GM19438 (cell line): Measurements from ENCODE around the gene RAPGEF5.

ENCODE experiments used
- ATAC-seq: cut with Tn5 transposase; IDR thresholded peaks from one replicate; pipeline ENCODE4 v1.9.1; 2021; ENCODE audit warnings: low read depth; ENCODE audit not compliant: unreplicated experiment

RAPGEF5 gene

DNA sequence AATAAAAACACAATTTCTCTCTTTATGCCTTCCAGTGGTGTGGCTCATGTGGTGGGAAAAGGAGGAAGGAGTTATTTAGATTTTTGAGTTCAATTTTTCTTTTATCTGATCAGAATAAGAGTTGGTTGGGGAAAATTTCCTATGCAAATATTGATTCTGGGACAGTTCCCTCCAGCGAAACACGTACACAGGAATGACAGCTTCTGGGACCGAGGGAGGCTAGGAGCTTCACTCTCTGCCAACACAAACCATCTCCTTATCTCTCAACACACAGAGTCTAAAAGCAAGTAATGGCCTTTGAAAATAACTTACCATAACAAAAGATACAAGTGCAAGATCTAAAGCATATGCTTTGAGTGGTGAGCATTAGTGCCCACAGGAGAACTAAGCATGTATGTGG, 122.7 kb downstream of the RAPGEF5 start:
- ATAC-seq: no peak

- no peak for ATAC-seq
Observed at GRCh38 chr7:22231806-22232205, 125.1 kb downstream of the RAPGEF5 start.

DNA sequence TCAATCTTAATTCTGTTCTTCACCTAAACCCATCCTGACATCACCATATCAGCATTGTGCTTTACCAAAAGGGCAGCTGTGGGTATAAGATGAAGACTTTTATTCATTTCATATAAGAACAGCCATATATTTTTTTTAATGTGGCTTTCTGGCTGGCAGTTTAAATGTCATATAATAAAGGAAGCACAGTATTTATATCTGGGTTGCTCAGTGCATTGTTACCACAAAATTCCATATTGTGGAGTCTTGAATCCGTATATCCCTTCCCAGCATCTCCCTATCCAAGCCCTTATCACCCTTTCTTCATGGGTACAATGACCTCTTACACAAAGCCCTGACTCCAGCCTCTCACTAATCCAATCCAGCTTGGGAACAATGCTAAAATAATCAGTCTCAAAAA, 125.8 kb downstream of the RAPGEF5 start:
- no peak for ATAC-seq

DNA sequence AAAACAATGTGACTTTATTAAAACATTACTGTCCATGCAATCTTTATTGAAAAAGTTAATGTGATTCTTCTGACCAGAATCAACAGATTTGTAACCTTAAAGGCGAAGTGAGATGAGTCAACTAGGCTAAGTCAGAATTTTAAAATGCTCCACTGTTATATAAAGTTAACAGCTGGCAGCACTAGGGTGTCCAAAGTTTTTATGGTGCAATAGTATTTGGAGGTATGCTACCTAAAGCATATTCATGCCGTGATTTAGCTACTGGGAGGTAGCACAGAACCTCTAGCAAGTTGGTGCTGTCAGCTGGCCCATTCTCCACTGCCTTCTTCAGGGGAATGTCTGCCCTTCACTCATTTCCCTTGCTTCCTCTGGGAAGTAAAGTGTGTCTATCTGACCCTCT, 126.7 kb downstream of the RAPGEF5 start:
- no peak for ATAC-seq

GRCh38 chr7:22229148-22229547, 127.8 kb downstream of the RAPGEF5 start:
- no peak for ATAC-seq

GRCh38 chr7:22223807-22224206, 133.1 kb downstream of the RAPGEF5 start:
- no peak for ATAC-seq

GRCh38 chr7:22220941-22221340, 136.0 kb downstream of the RAPGEF5 start:
- no peak for ATAC-seq

DNA sequence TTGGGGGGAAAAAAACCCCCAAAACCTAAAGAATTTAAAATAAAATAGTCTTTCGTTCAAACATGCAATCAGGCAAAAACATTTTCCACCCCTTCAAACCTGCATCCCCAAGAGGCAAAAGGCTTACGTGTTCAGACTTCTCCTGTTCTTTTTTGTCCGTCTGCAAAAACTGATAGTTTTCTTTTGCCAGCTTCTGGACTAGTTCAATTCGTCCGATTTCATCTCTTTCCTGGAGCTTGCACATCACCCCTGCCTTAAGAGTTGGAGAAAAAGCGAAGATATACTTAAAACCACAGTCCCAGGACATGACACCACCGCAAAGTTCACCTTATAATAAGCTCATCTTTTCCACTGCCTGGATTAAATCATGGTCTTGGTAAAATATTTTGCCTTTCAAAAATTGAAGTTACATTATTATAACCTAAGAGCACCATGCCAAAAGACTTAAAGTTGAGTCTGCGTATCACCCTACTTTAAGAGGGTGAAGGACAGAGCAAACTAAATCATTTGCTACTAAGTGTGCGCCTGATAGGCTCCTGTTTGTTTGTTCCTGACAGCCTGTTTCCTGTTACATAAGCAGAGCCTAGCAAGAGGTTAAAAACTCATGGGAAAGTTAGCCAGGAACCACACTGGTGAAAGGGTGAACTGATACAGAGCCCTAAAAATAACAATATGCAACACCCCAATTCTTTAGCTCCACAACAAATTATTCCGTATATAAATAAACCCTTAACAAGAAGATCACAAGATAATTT, 137.0 kb downstream of the RAPGEF5 start:
- ATAC-seq: no peak

DNA sequence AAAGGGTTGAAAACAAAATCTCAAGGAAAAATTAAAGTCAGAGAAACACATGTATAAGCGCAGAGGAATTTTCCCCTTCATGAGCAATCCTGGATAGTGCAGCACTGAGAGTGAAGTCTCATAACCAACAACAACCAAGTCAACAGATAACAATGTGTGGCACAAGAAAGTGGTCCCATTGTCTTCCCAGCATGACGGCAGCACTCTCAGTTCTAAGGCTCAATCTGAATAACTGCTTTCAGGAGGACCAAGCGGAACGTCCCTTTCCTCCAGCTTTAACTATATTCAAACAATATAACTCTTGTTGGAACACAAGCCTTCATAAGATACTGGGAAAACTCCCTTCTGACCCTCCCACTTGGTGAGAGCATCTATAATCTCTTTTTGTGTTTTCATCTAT, 137.9 kb downstream of the RAPGEF5 start:
- no peak for ATAC-seq

- ATAC-seq: no peak
Observed at GRCh38 chr7:22216832-22217475, 140.0 kb downstream of the RAPGEF5 start.

DNA sequence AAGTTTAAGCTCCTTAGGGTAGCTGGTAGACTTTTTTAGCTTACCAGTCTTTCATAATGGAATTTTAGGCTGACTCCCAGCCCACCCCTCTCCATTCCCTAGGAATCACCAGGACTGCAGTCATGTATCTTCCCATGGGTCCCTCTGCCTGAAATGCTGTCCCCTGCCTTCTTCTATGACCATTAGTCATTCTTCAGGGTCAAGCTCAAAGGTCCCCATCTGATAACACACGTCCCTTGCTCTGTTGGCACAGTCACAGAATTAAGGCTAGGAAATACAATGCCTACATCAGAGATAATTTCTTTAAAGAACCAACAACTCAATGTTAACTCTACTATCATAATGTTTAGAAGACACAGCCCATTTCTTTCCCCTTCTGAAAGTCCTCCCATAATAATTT, 140.6 kb downstream of the RAPGEF5 start:
- no peak for ATAC-seq

- no peak for ATAC-seq
Observed at GRCh38 chr7:22214000-22214399, 143.0 kb downstream of the RAPGEF5 start.

- no peak for ATAC-seq
Observed at GRCh38 chr7:22213081-22213480, 143.9 kb downstream of the RAPGEF5 start.

DNA sequence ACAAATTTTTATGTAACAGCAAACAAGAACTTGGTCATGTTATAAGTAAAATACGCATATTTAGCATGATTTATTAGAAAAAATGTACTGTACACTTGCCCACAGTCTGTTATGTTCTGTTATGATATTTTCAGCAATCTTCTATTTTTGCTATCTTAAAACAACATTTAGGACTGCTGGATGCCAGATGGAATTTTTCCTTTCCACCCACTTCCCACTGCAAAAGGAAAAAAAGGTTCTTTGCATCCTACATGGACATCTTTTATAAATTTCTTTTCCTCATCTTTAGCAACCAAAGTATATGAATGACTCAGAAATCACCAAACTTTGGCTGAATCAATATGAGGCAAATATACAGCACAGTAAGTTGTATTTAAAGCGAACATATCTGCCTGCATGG, 146.0 kb downstream of the RAPGEF5 start:
- no peak for ATAC-seq

DNA sequence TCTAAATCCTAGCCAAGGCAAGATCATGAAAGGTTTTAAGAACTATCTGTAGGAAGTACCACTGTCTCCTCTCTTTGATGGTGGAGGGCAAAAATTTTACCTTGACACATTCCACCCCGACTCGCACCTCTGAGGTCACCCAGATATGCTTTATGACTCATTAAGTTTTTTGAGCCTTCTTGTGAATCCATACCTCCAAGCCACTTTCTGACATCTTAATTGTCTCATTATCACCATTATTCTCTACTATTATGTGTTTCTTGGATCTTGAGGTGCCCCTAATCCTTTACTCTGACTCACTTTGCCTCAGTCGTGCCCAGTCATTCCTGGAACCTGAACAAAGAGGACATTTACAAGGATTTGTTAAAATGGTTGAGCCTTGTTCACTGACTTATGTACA, 146.6 kb downstream of the RAPGEF5 start:
- ATAC-seq: no peak

- no peak for ATAC-seq
Observed at GRCh38 chr7:22208799-22209198, 148.2 kb downstream of the RAPGEF5 start.

- no peak for ATAC-seq
Observed at GRCh38 chr7:22207724-22208225, 149.2 kb downstream of the RAPGEF5 start.

DNA sequence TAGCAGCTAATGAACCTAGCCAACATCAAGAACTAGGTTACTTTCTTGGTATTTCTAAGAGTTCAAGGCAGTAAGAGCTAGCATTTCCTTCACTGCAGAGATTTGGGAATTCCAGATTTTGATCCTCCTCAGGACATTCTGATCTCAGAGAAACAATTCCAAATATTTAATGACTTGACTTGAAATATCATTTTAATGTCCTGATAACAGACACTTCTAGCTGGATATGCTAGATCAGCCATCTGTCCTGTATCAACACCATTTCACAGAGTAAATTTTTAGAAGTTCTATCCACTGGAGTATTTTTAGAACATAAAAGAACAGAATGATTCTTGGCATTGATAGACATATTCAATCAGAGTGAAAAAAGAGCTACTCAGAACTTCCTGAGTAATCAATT, 151.3 kb downstream of the RAPGEF5 start:
- ATAC-seq: no peak

DNA sequence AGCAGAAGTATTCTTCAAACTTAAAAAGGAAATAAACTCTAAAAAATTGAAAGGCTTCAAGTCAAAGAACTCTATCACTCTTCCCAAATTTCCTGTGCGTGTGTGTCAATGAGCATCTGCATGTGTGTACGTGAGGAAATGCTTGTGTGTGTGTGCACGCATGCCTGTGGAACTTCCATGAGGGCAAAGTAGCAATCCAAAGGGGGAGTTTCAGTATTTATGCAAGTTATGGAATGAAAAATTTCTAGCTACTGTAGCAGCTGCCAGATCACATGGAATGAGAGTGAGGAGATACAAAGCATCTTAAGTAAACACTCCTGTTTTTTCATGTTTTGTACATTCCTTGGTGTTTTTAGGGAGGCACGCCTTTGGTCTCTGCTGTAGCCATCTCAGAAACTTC, 152.6 kb downstream of the RAPGEF5 start:
- no peak for ATAC-seq

DNA sequence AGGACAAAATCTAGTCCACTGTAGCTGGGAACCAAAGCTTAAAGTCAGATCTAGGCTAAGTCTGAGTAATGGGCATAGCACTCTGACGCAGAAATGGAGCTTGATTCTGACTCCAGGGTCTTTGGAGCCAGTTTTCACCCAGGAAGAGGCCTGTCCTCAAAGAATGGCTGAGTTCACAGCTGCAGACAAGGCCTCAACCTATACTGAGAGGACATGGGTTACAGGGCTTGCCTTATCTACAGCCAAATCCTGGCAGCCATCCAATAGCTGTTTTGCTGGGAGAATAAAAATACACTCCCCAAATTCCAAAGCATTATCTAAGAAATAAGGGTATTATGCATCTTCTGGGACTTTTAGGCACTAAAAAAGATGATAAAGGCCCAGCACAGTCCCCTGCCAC, 154.8 kb downstream of the RAPGEF5 start:
- no peak for ATAC-seq

DNA sequence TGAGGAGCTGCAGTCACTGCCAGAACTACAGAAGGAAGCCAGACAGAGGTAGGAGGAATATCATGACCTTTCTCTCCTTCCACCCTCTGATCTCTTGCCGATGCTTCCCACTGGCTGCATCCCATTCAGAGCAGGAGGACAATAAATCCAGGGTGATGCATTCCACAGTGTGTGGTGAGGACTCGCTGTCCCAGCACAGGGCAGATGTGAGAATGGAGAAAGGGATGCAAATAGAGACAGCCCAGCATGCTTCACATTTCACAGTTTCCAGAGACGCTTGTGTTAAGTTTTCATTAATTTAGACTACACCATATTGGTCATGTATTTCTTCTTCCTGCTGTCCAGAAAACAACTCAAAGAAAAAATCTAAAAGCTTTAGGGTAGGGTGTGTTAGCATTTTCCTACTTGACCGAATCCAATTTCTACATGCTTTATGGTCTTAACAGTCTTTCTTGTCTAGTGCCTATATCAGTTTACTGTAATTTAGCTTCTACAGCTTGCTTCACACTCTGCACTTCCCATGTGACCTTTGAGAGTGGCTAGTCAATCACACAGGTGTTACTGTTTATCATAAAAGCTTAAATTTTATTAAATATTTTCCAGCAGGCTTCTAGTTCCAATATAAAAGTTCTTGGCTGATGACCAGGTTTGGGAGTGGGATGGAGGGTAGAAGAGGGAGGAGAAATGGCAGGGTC, 155.6 kb downstream of the RAPGEF5 start:
- no peak for ATAC-seq

DNA sequence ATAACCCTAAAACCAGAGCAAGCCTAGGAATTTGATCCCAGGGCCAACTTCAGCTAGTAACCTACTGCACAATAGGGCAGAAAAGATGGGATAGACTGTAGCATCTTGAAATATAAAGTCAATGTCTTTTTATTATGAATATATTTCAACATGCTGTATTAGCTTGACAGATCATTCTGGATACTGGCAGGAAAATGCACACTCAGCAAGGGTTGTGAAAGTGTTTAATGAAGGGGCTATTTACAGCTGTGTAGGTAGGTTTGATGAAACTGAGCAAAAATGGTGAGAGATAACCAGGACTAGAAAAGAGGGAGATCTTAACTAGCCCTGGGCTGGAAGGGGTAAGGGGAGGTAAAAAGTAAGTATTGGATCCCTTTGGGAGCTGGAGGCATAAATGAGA, 156.2 kb downstream of the RAPGEF5 start:
- no peak for ATAC-seq
